Measurements from ENCODE around the gene TAS2R16.

Gene TAS2R16

GRCh38 chr7:122995600-122995999, at the start of gene TAS2R16:
Gene TAS2R16, minus strand, starts transcription at chr7:122995700. Its CDS starts 66 bp downstream, at chr7:122995634.
- Mint-ChIP-seq H3K27ac (no peak within 1 kb of the TSS), H3K36me3 (no peaks in the 10 kb centered on the region), H3K9me3 (peaks cover 7% of the 10 kb centered on the region), H3K4me3 (no peak within 1 kb of the TSS), H3K4me1 (no peaks in the 10 kb centered on the region)
- DNase-seq (ENCODE audit: low spot score in 2 of 2) (no peak), ATAC-seq (no peak)

- Mint-ChIP-seq H3K4me3 (no peak overlapping the region), H3K4me1 (no peaks in the 10 kb centered on the region), H3K36me3 (no peaks in the 10 kb centered on the region), H3K27ac (no peak overlapping the region), H3K9me3 (peaks cover 22% of the 10 kb centered on the region)
- DNase-seq (ENCODE audit: low spot score in 2 of 2) (no peak), ATAC-seq (no peak)
Observed at GRCh38 chr7:123043642-123044041, 48.1 kb upstream of the TAS2R16 start.

- DNase-seq (ENCODE audit: low spot score in 2 of 2) (no peak), ATAC-seq (no peak)
- Mint-ChIP-seq H3K4me1 (no peaks in the 10 kb centered on the region), H3K4me3 (no peak overlapping the region), H3K27ac (no peak overlapping the region), H3K36me3 (no peaks in the 10 kb centered on the region), H3K9me3 (peaks cover 14% of the 10 kb centered on the region)
Observed at GRCh38 chr7:123041101-123041500, 45.6 kb upstream of the TAS2R16 start.

GRCh38 chr7:123039269-123039668, 43.8 kb upstream of the TAS2R16 start:
- ATAC-seq (no peak), DNase-seq (ENCODE audit: low spot score in 2 of 2) (no peak)
- Mint-ChIP-seq H3K4me1 (no peaks in the 10 kb centered on the region), H3K36me3 (no peaks in the 10 kb centered on the region), H3K9me3 (peaks cover 12% of the 10 kb centered on the region), H3K4me3 (no peak overlapping the region), H3K27ac (no peak overlapping the region)

GRCh38 chr7:123034106-123034505, 38.6 kb upstream of the TAS2R16 start:
- H3K4me3 Mint-ChIP-seq = no peak overlapping the region
- H3K4me1 Mint-ChIP-seq = no peaks in the 10 kb centered on the region
- no peaks in the 10 kb centered on the region for H3K36me3 Mint-ChIP-seq
- H3K27ac Mint-ChIP-seq = no peak overlapping the region
- DNase-seq (ENCODE audit: low spot score in 2 of 2) (no peak), ATAC-seq (no peak)
- H3K9me3 Mint-ChIP-seq = peaks cover 15% of the 10 kb centered on the region

GRCh38 chr7:123030631-123031030, 35.1 kb upstream of the TAS2R16 start:
- H3K4me1 Mint-ChIP-seq = no peaks in the 10 kb centered on the region
- H3K9me3 Mint-ChIP-seq = peaks cover 13% of the 10 kb centered on the region
- H3K36me3 Mint-ChIP-seq = no peaks in the 10 kb centered on the region
- H3K4me3 Mint-ChIP-seq = no peak overlapping the region
- no peak for DNase-seq (ENCODE audit: low spot score in 2 of 2)
- no peak for ATAC-seq
- H3K27ac Mint-ChIP-seq = no peak overlapping the region

GRCh38 chr7:123028339-123028738, 32.8 kb upstream of the TAS2R16 start:
- no peaks in the 10 kb centered on the region for H3K36me3 Mint-ChIP-seq
- no peaks in the 10 kb centered on the region for H3K4me1 Mint-ChIP-seq
- DNase-seq (ENCODE audit: low spot score in 2 of 2) (no peak), ATAC-seq (no peak)
- H3K4me3 Mint-ChIP-seq = no peak overlapping the region
- no peak overlapping the region for H3K27ac Mint-ChIP-seq
- H3K9me3 Mint-ChIP-seq = peaks cover 9% of the 10 kb centered on the region

- ATAC-seq (no peak), DNase-seq (ENCODE audit: low spot score in 2 of 2) (no peak)
- H3K9me3 Mint-ChIP-seq = peaks cover 13% of the 10 kb centered on the region
- H3K4me3 Mint-ChIP-seq = no peak overlapping the region
- no peaks in the 10 kb centered on the region for H3K4me1 Mint-ChIP-seq
- H3K36me3 Mint-ChIP-seq = no peaks in the 10 kb centered on the region
- H3K27ac Mint-ChIP-seq = no peak overlapping the region
Observed at GRCh38 chr7:123026251-123026650, 30.8 kb upstream of the TAS2R16 start.

GRCh38 chr7:123024989-123025758, 29.7 kb upstream of the TAS2R16 start:
- Mint-ChIP-seq H3K4me1 (no peaks in the 10 kb centered on the region), H3K36me3 (no peaks in the 10 kb centered on the region), H3K4me3 (no peak overlapping the region), H3K27ac (no peak overlapping the region), H3K9me3 (peaks cover 13% of the 10 kb centered on the region)
- ATAC-seq (no peak), DNase-seq (ENCODE audit: low spot score in 2 of 2) (no peak)

GRCh38 chr7:123023126-123023525, 27.6 kb upstream of the TAS2R16 start:
- no peak for ATAC-seq
- no peak overlapping the region for H3K4me3 Mint-ChIP-seq

GRCh38 chr7:123022576-123022975, 27.1 kb upstream of the TAS2R16 start:
- Mint-ChIP-seq H3K36me3 (no peaks in the 10 kb centered on the region), H3K27ac (no peak overlapping the region), H3K9me3 (peaks cover 20% of the 10 kb centered on the region), H3K4me1 (no peaks in the 10 kb centered on the region), H3K4me3 (no peak overlapping the region)
- DNase-seq (ENCODE audit: low spot score in 2 of 2) = no peak
- no peak for ATAC-seq

More at GRCh38 chr7:123023126-123023525, 27.6 kb upstream of the TAS2R16 start:
- DNase-seq (ENCODE audit: low spot score in 2 of 2) = no peak
- no peaks in the 10 kb centered on the region for H3K36me3 Mint-ChIP-seq
- no peak overlapping the region for H3K27ac Mint-ChIP-seq
- H3K4me1 Mint-ChIP-seq = no peaks in the 10 kb centered on the region
- H3K9me3 Mint-ChIP-seq = peaks cover 22% of the 10 kb centered on the region

GRCh38 chr7:123012435-123012834, 16.9 kb upstream of the TAS2R16 start:
- no peaks in the 10 kb centered on the region for H3K4me1 Mint-ChIP-seq
- ATAC-seq (no peak), DNase-seq (ENCODE audit: low spot score in 2 of 2) (no peak)
- H3K27ac Mint-ChIP-seq = no peak overlapping the region
- no peaks in the 10 kb centered on the region for H3K36me3 Mint-ChIP-seq
- H3K9me3 Mint-ChIP-seq = peaks cover 12% of the 10 kb centered on the region
- no peak overlapping the region for H3K4me3 Mint-ChIP-seq

GRCh38 chr7:123011766-123012369, 16.4 kb upstream of the TAS2R16 start:
- no peak for ATAC-seq
- no peak overlapping the region for H3K27ac Mint-ChIP-seq

GRCh38 chr7:123004931-123005330, 9.4 kb upstream of the TAS2R16 start:
- Mint-ChIP-seq H3K27ac (no peak overlapping the region), H3K36me3 (no peaks in the 10 kb centered on the region), H3K4me1 (no peaks in the 10 kb centered on the region), H3K9me3 (peaks cover 12% of the 10 kb centered on the region), H3K4me3 (no peak overlapping the region)
- no peak for ATAC-seq
- no peak for DNase-seq (ENCODE audit: low spot score in 2 of 2)

More at GRCh38 chr7:123011766-123012369, 16.4 kb upstream of the TAS2R16 start:
- DNase-seq (ENCODE audit: low spot score in 2 of 2) = no peak
- Mint-ChIP-seq H3K36me3 (no peaks in the 10 kb centered on the region), H3K4me1 (no peaks in the 10 kb centered on the region), H3K4me3 (no peak overlapping the region), H3K9me3 (peaks cover 12% of the 10 kb centered on the region)

GRCh38 chr7:123003539-123004126, 8.1 kb upstream of the TAS2R16 start:
- DNase-seq (ENCODE audit: low spot score in 2 of 2) (no peak), ATAC-seq (no peak)
- no peaks in the 10 kb centered on the region for H3K36me3 Mint-ChIP-seq
- H3K9me3 Mint-ChIP-seq = peaks cover 8% of the 10 kb centered on the region
- no peaks in the 10 kb centered on the region for H3K4me1 Mint-ChIP-seq
- H3K27ac Mint-ChIP-seq = no peak overlapping the region
- no peak overlapping the region for H3K4me3 Mint-ChIP-seq

- Mint-ChIP-seq H3K9me3 (peaks cover 13% of the 10 kb centered on the region), H3K27ac (no peak overlapping the region), H3K4me1 (no peaks in the 10 kb centered on the region), H3K4me3 (no peak overlapping the region), H3K36me3 (no peaks in the 10 kb centered on the region)
- ATAC-seq = no peak
- no peak for DNase-seq (ENCODE audit: low spot score in 2 of 2)
Observed at GRCh38 chr7:122989577-122989976, 5.9 kb downstream of the TAS2R16 start.
